Transverse colon (tissue), 4 donors: ENCODE measurements around the gene IRX4. TPM values are rescaled to one million over a fixed set of nuclear protein-coding genes. Genes with fewer than 3 reads are reported as not detected.

Experiments used
- DNase-seq: peaks from one replicate; pipeline ENCODE4 v3.0.0-alpha.2; 2019
- H3K27ac ChIP-seq, 4 donors: fragments of 200-600 bp; sonication (generic); 2 replicates each; pipeline ENCODE4 v1.5.1; 2016 to 2018; ENCODE audit warnings: inconsistent platforms in 4 of 4
- H3K27me3 ChIP-seq: fragments of 200-600 bp; sonication (generic); 2 replicates; pipeline ENCODE4 v1.5.1; 2017; ENCODE audit warnings: inconsistent platforms
- H3K36me3 ChIP-seq, 4 donors: fragments of 200-600 bp; sonication (generic); 2 replicates each; pipeline ENCODE4 v1.5.1; 2017 to 2019; ENCODE audit warnings: inconsistent platforms in 4 of 4
- H3K4me1 ChIP-seq, 4 donors: fragments of 200-600 bp; sonication (generic); 2 replicates each; pipeline ENCODE4 v1.5.1; 2017 to 2020; ENCODE audit warnings: inconsistent platforms in 4 of 4
- H3K4me3 ChIP-seq, 4 donors: fragments of 200-600 bp; sonication (generic); 1 replicate in 1 of 4; 2 replicates in 3 of 4; pipeline versions ENCODE4 v1.5.1 to v1.6.1; 2017 to 2019; ENCODE audit warnings: inconsistent platforms in 4 of 4
- H3K9me3 ChIP-seq, 2 donors: fragments of 200-600 bp; sonication (generic); 2 replicates each; pipeline ENCODE4 v1.5.1; 2017 to 2019; ENCODE audit warnings: inconsistent platforms in 2 of 2
- CTCF ChIP-seq, 5 experiments: fragments of 200-600 bp in 3 of 5; fragments of 450-650 bp in 2 of 5; sonication (generic) in 3 of 5; IDR thresholded peaks; 1 replicate in 2 of 5; 2 replicates in 3 of 5; pipeline ENCODE4 v1.5.1; 2016 to 2017; ENCODE audit warnings: antibody characterized with exemption in 5 of 5, inconsistent platforms in 3 of 5, mild to moderate bottlenecking in 2 of 5, moderate library complexity in 1 of 5
- EP300 ChIP-seq: sonication (generic); formaldehyde crosslinking; IDR thresholded peaks from one replicate; pipeline ENCODE4 v1.6.1; 2017; ENCODE audit warnings: antibody characterized with exemption, low read depth
- POLR2A ChIP-seq: fragments of 450-650 bp; IDR thresholded peaks from one replicate; pipeline ENCODE4 v1.6.1; 2016; ENCODE audit warnings: antibody characterized with exemption, mild to moderate bottlenecking, moderate library complexity
- POLR2AphosphoS5 ChIP-seq, 3 donors: sonication (generic); formaldehyde crosslinking; IDR thresholded peaks; one replicate each; pipeline ENCODE4 v1.6.1; 2016; ENCODE audit warnings: antibody characterized with exemption in 3 of 3
- WGBS, 2 donors: methylation state at CpG; one replicate each; pipeline ENCODE4 v1.1.5; 2018; ENCODE audit warnings: low coverage in 1 of 2; 5-methylcytosine and 5-hydroxymethylcytosine counted together
- in situ Hi-C, 4 donors: fragments of 200-750 bp; cut with MboI; loops; one replicate each; pipeline versions ENCODE4 v1.15.0 to v1.15.1; 2017; ENCODE audit warnings: low sequenced_read_pairs in 3 of 4, low pct_ligation_motif_present in 1 of 4, low pct_unique_long_range_greater_than_20kb in 1 of 4
- intact Hi-C: fragments of 100-400 bp; cut with DNase I; formaldehyde crosslinking; loops from one replicate; pipeline ENCODE4 v1.15.1; 2023; ENCODE audit warnings: low total_unique reads
- total RNA-seq, 4 donors: library from RNA; depleted of rRNA; stranded (reverse); fragments of >200 nt; gene quantifications; one replicate each; pipeline ENCODE4 v1.1.0, GENCODE V29; 2016

IRX4 gene
- total RNA-seq, 4 donors from 2014 or later, result not detected

- TF ChIP-seq EP300 (no peak), CTCF (IDR thresholded peaks at IDR 0.05) (no peak), POLR2A (no peak), POLR2AphosphoS5 (IDR thresholded peaks at IDR 0.05) (no peak)
- H3K4me1 ChIP-seq, result peaks cover 0 to 32% (median 6%) of the 10 kb centered on the region in 4 donors
- in situ Hi-C loops, result no loop called here
- peaks cover 99% of the 10 kb centered on the region for H3K27me3 ChIP-seq
- no peak overlapping the region for H3K27ac ChIP-seq
- 12 to 15% methylated on average over 11 to 39 of the region's 61 CpGs for WGBS, 2 donors
- peak overlapping the region in 1 of 4 donors; percentile 15 for H3K4me3 ChIP-seq
- no peaks in the 10 kb centered on the region for H3K36me3 ChIP-seq
- intact Hi-C loops, result no loop called here
- no peaks in the 10 kb centered on the region for H3K9me3 ChIP-seq
- no peak for DNase-seq
Observed at GRCh38 chr5:1875843-1876659, 6.7 kb downstream of the IRX4 start.

- H3K4me1 ChIP-seq, result peaks cover 0 to 32% (median 6%) of the 10 kb centered on the region in 4 donors
- WGBS, 2 donors, result 17% methylated on average over 29 of the region's 36 CpGs; no CpG with 5 or more reads in 1 of the 2 donors
- no peak for TF ChIP-seq EP300
- no peak for TF ChIP-seq POLR2AphosphoS5 (IDR thresholded peaks at IDR 0.05)
Observed at GRCh38 chr5:1875281-1875842, 7.4 kb downstream of the IRX4 start.

GRCh38 chr5:1874771-1875220 is 7.9 kb downstream of the IRX4 start:
- 2 to 17% methylated on average over 20 to 35 of the region's 36 CpGs for WGBS, 2 donors
- Histone ChIP-seq H3K27me3 (peaks cover 86% of the 10 kb centered on the region), H3K4me3 (no peak overlapping the region), H3K27ac (no peak overlapping the region), H3K36me3 (no peaks in the 10 kb centered on the region), H3K4me1 (peaks cover 0 to 32% (median 6%) of the 10 kb centered on the region in 4 donors), H3K9me3 (no peaks in the 10 kb centered on the region)
- no peak for DNase-seq
- TF ChIP-seq POLR2AphosphoS5 (IDR thresholded peaks at IDR 0.05) (no peak), EP300 (no peak), POLR2A (no peak), CTCF (IDR thresholded peaks at IDR 0.05) (no peak)
- in situ Hi-C loops, result no loop called here
- intact Hi-C loops, result no loop called here

More at GRCh38 chr5:1875281-1875842, 7.4 kb downstream of the IRX4 start:
- Histone ChIP-seq H3K27me3 (peaks cover 92% of the 10 kb centered on the region), H3K4me3 (peak overlapping the region in 1 of 4 donors; percentile 15), H3K36me3 (no peaks in the 10 kb centered on the region), H3K27ac (no peak overlapping the region), H3K9me3 (no peaks in the 10 kb centered on the region)
- intact Hi-C loops (no loop called here), in situ Hi-C loops (no loop called here)
- DNase-seq, result no peak

- H3K27me3 ChIP-seq, result peaks cover 85% of the 10 kb centered on the region
- no peaks in the 10 kb centered on the region for H3K36me3 ChIP-seq
- H3K9me3 ChIP-seq, result no peaks in the 10 kb centered on the region
- no peak for TF ChIP-seq CTCF (IDR thresholded peaks at IDR 0.05)
- no peak for TF ChIP-seq EP300
- in situ Hi-C loops, result no loop called here
- no peak overlapping the region for H3K27ac ChIP-seq
- WGBS, 2 donors, result 7% methylated on average over 10 of the region's 10 CpGs; no CpG with 5 or more reads in 1 of the 2 donors
- H3K4me1 ChIP-seq, result peaks cover 0 to 32% (median 6%) of the 10 kb centered on the region in 4 donors
- no peak overlapping the region for H3K4me3 ChIP-seq
- intact Hi-C loops, result no loop called here
- DNase-seq, result no peak
Observed at GRCh38 chr5:1874348-1874747, 8.4 kb downstream of the IRX4 start.
